Measurements from ENCODE around the gene COX15. TPM values are rescaled to one million over a fixed set of nuclear protein-coding genes. Genes with fewer than 3 reads are reported as not detected.
A peak's percentile ranks its signal among the peaks of the same experiment; 100 is the strongest.

Gene COX15
- total RNA-seq, 1 donor from 2014 or later: 46.5 TPM

GRCh38 chr10:99682752-99683151, 49.2 kb downstream of the COX15 start:
- no peaks in the 10 kb centered on the region for H3K4me1 Mint-ChIP-seq (ENCODE audit: unreplicated experiment)
- H3K36me3 Mint-ChIP-seq: peaks cover 16% of the 10 kb centered on the region
- no peak for DNase-seq (ENCODE audit: extremely low spot score, unreplicated experiment)
- peak; percentile 53 for TF ChIP-seq CTCF (conservative IDR thresholded peaks at IDR 0.05)
- H3K27ac Mint-ChIP-seq: no peak overlapping the region
- no peak overlapping the region for H3K4me3 Mint-ChIP-seq
- no peaks in the 10 kb centered on the region for H3K27me3 Mint-ChIP-seq
- H3K9me3 Mint-ChIP-seq: no peaks in the 10 kb centered on the region

Other genes starting within 250 kb of the COX15 start
- gene NKX2-3, start 199.2 kb downstream of the COX15 start, total RNA-seq (ENCODE audit: low replicate concordance): not detected in 2 replicates
- gene SLC25A28, start 111.7 kb downstream of the COX15 start, total RNA-seq (ENCODE audit: low replicate concordance): 29.5 and 33.9 TPM in 2 replicates
- gene ENTPD7, start 72.6 kb downstream of the COX15 start, total RNA-seq (ENCODE audit: low replicate concordance): 22.9 and 32.8 TPM in 2 replicates
- gene CUTC, start 107 bp upstream of the COX15 start, total RNA-seq (ENCODE audit: low replicate concordance): 11.8 and 13.7 TPM in 2 replicates
- 11.0 and 64.0 TPM in 2 replicates for gene ABCC2, start 50.5 kb upstream of the COX15 start, total RNA-seq (ENCODE audit: low replicate concordance)